Measurements from ENCODE around the gene RARA.

The RARA gene

GRCh38 chr17:40315678-40316570 is 6.9 kb downstream of the RARA start:
- DNase-seq (ENCODE audit: low read depth, low spot score), result no peak

GRCh38 chr17:40316571-40317344 is 7.8 kb downstream of the RARA start:
- no peak for DNase-seq (ENCODE audit: low read depth, low spot score)

- DNase-seq (ENCODE audit: low read depth, low spot score), result no peak
Observed at GRCh38 chr17:40317345-40317873, 8.4 kb downstream of the RARA start.

GRCh38 chr17:40317880-40318829 is 9.2 kb downstream of the RARA start:
- peak; percentile 88 for DNase-seq (ENCODE audit: low read depth, low spot score)

- no peak for DNase-seq (ENCODE audit: low read depth, low spot score)
Observed at GRCh38 chr17:40318830-40319391, 9.9 kb downstream of the RARA start.

- DNase-seq (ENCODE audit: low read depth, low spot score), result peak; percentile 65
Observed at GRCh38 chr17:40319651-40320540, 10.9 kb downstream of the RARA start.

GRCh38 chr17:40320756-40321523 is 12.0 kb downstream of the RARA start:
- no peak for DNase-seq (ENCODE audit: low read depth, low spot score)

GRCh38 chr17:40321524-40321929 is 12.5 kb downstream of the RARA start:
- DNase-seq (ENCODE audit: low read depth, low spot score), result no peak

- DNase-seq (ENCODE audit: low read depth, low spot score), result no peak
Observed at GRCh38 chr17:40321961-40322357, 13.0 kb downstream of the RARA start.

GRCh38 chr17:40322358-40323315 is 13.7 kb downstream of the RARA start:
- DNase-seq (ENCODE audit: low read depth, low spot score), result peak; percentile 84

- no peak for DNase-seq (ENCODE audit: low read depth, low spot score)
Observed at GRCh38 chr17:40323391-40324381, 14.7 kb downstream of the RARA start.

GRCh38 chr17:40325156-40326013 is 16.4 kb downstream of the RARA start:
- no peak for DNase-seq (ENCODE audit: low read depth, low spot score)

GRCh38 chr17:40326014-40326831 is 17.2 kb downstream of the RARA start:
- DNase-seq (ENCODE audit: low read depth, low spot score), result no peak

GRCh38 chr17:40326832-40327199 is 17.8 kb downstream of the RARA start:
- no peak for DNase-seq (ENCODE audit: low read depth, low spot score)

GRCh38 chr17:40327244-40327729 is 18.3 kb downstream of the RARA start:
- no peak for DNase-seq (ENCODE audit: low read depth, low spot score)

Measured in activated CD4-positive, CD25-positive, alpha-beta regulatory T cell treated with anti-CD3 and anti-CD28 coated beads, Interleukin-2, amount 50 U/mL, for 16 hours (primary cell).